Large intestine (tissue), 3 donors: ENCODE measurements around the gene MYBL2. TPM values are rescaled to one million over a fixed set of nuclear protein-coding genes. Genes with fewer than 3 reads are reported as not detected.
A peak's percentile ranks its signal among the peaks of the same experiment; 100 is the strongest.
"Not testable (repeated sequence)": the region's sequence is repeated elsewhere in the genome, so short reads cannot be mapped to it uniquely, and the experiment has no call there.

Source experiments
- DNase-seq, 2 donors: peaks; one replicate each; pipeline versions ENCODE4 v3.0.0 to v3.0.0-alpha.2; 2013
- H3K27ac ChIP-seq: one replicate; pipeline ENCODE4 v1.5.1; 2013; ENCODE audit warnings: low read length
- H3K27me3 ChIP-seq: 2 replicates; pipeline ENCODE4 v1.6.1; 2013; ENCODE audit warnings: low read length; ENCODE audit not compliant: control insufficient read depth, insufficient read depth
- H3K36me3 ChIP-seq: 2 replicates; pipeline ENCODE4 v1.6.1; 2013; ENCODE audit warnings: low read length; ENCODE audit not compliant: control insufficient read depth, insufficient read depth
- H3K4me1 ChIP-seq: one replicate; pipeline ENCODE4 v1.6.1; 2013; ENCODE audit warnings: low read length; ENCODE audit not compliant: control insufficient read depth, insufficient read depth
- H3K4me3 ChIP-seq: one replicate; pipeline ENCODE4 v1.5.1; 2013; ENCODE audit warnings: low read length
- H3K9me3 ChIP-seq: one replicate; pipeline ENCODE4 v1.6.1; 2013; ENCODE audit warnings: mild to moderate bottlenecking, low read depth, low read length, moderate library complexity; ENCODE audit not compliant: control insufficient read depth
- WGBS: methylation state at CpG from one replicate; pipeline ENCODE4 v1.1.5; 2013; ENCODE audit warnings: low lambda C conversion rate; ENCODE audit not compliant: insufficient coverage; 5-methylcytosine and 5-hydroxymethylcytosine counted together
- polyA plus RNA-seq: library from polyadenylated mRNA; unstranded; fragments of 120-200 nt; gene quantifications from one replicate; pipeline ENCODE4 v1.2.1, GENCODE V29; 2013

Gene MYBL2
- polyA plus RNA-seq, 1 donor = 13.0 TPM

DNA sequence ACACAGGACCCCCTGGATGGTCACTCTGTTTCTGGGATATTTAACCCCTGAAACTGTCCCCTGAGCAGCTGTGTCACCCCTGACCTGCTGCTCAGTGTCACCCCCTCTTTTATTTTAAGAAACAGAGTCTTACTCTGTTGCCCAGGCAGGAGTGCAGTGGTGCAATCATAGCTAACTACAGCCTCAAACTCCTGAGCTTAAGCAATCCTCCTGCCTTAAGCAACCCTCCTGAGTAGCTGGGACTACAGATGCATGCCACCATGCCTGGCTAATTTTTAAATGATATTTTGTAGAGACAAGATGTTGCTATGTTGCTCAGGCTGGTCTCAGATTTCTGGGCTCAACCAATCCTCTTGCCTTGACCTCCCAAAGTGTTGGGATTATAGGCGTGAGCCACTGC, 81.4 kb downstream of the MYBL2 start:
- no peak overlapping the region for H3K27ac ChIP-seq
- WGBS = no CpG with 5 or more reads among the region's 1 CpG
- H3K36me3 ChIP-seq = no peaks in the 10 kb centered on the region
- no peak overlapping the region for H3K4me3 ChIP-seq
- H3K4me1 ChIP-seq = no peaks in the 10 kb centered on the region
- no peaks in the 10 kb centered on the region for H3K9me3 ChIP-seq
- peaks cover 24% of the 10 kb centered on the region for H3K27me3 ChIP-seq
- DNase-seq = no peak

DNA sequence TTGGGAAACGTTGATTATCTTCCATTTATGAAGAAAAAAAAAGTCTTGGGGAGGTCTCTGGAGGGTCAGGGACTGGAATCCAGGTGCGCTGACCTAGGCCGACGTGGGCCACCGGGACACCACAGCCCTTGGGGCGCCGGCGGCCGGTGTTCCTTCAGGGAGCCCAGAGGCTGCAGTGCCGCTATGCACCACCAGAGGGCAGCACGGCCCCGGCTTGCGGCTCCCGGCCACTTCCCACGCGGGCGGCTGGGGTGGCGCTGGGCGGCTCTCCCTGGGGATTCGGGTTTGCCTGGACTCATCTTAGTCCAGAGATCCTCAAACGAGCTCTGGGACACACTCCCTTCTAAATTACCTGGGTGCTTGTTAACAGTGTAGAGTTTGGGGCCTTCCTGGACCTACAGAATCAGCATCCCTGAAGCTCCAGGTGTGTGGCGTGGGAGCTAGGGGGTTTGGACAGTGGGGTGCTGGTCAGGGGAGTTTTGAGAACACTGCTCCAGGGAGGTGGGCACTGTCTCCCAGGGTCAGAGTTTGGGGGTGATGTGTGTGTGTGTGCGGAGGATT, 82.9 kb downstream of the MYBL2 start:
- Histone ChIP-seq H3K27me3 (peaks cover 20% of the 10 kb centered on the region), H3K4me3 (no peak overlapping the region), H3K4me1 (no peaks in the 10 kb centered on the region), H3K36me3 (no peaks in the 10 kb centered on the region), H3K27ac (no peak overlapping the region), H3K9me3 (no peaks in the 10 kb centered on the region)
- peak; percentile 24 to 26 for DNase-seq
- WGBS = 0% methylated on average over 1 of the region's 23 CpGs

DNA sequence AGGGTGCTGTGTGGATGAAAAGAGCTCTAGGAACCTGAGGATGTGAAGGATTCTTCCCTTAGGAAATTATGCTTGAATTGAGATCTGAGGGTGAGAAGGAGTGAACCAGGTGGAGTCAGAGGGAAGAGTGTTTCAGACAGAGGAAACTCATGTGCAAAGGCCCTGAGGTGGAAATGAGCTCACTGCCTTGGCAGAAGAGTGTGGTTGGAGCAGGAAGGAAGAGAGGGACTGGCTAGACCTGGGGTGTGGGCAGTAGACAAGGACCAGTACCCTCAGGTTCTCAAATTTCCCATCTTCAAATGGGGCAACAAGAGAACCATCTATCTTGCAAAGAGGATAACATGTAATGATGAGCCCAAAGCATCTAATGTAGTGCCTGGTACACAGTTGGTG, 83.9 kb downstream of the MYBL2 start:
- H3K9me3 ChIP-seq = no peaks in the 10 kb centered on the region
- no peaks in the 10 kb centered on the region for H3K36me3 ChIP-seq
- no peak overlapping the region for H3K27ac ChIP-seq
- no peak overlapping the region for H3K4me3 ChIP-seq
- peaks cover 15% of the 10 kb centered on the region for H3K27me3 ChIP-seq
- no peaks in the 10 kb centered on the region for H3K4me1 ChIP-seq
- no peak for DNase-seq

DNA sequence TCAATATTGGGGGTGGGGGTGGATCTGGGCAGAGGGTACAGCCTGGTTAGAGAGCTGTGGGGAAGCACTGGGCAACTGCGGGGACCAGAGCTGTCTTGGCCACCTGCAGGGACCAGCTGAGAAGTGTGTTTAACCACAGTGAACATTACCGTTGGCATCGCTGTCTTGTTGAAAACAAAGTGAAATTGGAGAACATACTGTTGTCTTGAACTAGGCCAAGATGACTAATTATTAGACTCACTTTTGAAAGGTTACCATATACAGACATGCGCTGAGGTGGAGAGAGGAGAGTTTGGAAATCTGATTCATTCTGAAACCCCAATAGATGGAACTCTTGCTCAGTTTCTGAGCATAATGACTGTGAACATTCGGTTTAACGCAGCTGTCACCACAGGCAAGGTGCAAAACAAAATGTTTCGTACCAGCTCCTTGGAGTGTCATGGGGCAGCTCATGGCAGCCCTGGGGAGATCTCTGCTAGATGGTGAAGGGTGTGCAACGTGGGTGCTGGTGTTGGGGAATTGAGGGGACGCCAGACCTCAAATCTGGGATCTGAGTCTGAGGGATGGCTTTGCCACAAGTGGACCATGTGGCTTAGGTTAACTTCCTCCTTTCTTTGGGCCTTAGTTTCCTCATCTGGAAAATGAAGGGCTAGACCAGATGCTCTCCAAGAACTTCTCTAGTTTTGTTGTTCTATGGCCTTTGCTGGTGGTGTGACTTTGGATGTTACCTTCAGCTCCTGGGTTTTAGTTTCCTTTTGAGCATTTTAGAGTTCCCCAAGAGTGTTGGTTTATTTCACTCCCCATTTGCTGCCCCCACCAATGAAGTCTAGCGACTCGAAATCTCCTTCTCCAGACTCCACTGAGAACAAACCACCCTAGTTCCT, 84.5 kb downstream of the MYBL2 start:
- DNase-seq = no peak
- Histone ChIP-seq H3K4me3 (no peak overlapping the region), H3K27me3 (peaks cover 15% of the 10 kb centered on the region), H3K27ac (no peak overlapping the region), H3K36me3 (no peaks in the 10 kb centered on the region), H3K4me1 (no peaks in the 10 kb centered on the region), H3K9me3 (no peaks in the 10 kb centered on the region)
- WGBS = 88% methylated on average over 3 of the region's 11 CpGs

DNA sequence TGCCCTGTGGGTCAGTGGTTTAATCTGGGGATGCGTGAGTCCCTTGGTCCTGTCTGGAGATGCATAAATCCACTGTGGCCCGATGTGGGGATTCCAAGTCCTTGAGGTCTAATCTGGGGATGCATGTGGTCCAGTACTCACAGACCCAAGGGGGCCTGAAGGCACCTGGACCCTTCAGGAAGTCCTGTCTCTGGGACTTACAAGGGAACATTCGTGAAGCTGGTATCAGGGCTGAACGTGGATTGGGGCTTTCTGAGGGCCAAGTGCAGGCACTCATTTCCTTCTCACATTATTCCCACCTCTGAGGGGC, 85.1 kb downstream of the MYBL2 start:
- peaks cover 12% of the 10 kb centered on the region for H3K27me3 ChIP-seq
- DNase-seq = no peak
- H3K36me3 ChIP-seq = no peaks in the 10 kb centered on the region
- H3K9me3 ChIP-seq = no peaks in the 10 kb centered on the region
- H3K4me3 ChIP-seq = no peak overlapping the region
- WGBS = no CpG with 5 or more reads among the region's 4 CpGs
- H3K4me1 ChIP-seq = no peaks in the 10 kb centered on the region
- H3K27ac ChIP-seq = no peak overlapping the region

DNA sequence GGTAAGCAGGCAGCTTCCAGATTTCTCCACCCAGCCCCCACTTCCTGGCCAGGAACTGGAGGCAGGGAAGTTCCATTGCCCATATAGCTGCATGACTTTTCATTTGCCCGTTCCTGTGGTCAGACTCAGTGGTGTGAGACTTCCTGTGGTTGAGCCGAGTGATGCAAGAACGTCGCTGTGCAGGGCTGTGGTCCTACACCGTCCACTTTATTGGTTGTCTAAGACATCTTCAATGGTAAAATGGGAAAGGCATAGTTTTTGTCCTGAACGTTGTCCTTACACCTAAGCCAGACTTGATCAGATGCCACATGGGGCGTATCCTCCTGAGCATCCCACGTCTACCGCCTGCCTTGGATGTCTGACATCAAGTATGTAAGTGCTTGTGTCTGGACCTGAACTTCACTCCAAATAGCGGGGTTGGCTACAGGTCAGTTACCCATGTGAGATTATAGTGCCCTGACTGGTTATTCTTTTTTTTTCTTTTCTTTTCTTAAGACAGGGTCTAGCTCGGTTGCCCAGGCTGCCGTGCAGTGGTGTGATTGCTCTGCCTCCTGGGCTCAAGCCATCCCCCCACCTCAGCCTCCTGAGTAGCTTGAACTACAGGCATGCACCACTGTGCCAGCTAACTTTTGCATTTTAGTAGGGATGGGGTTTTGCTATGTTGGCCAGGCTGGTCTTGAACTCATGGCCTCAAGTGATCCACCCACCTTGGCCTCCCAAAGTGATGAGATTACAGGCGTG, 85.8 kb downstream of the MYBL2 start:
- DNase-seq = no peak
- no CpG with 5 or more reads among the region's 13 CpGs for WGBS
- Histone ChIP-seq H3K36me3 (no peaks in the 10 kb centered on the region), H3K27me3 (peaks cover 10% of the 10 kb centered on the region), H3K4me3 (no peak overlapping the region), H3K4me1 (no peaks in the 10 kb centered on the region), H3K9me3 (no peaks in the 10 kb centered on the region), H3K27ac (no peak overlapping the region)

DNA sequence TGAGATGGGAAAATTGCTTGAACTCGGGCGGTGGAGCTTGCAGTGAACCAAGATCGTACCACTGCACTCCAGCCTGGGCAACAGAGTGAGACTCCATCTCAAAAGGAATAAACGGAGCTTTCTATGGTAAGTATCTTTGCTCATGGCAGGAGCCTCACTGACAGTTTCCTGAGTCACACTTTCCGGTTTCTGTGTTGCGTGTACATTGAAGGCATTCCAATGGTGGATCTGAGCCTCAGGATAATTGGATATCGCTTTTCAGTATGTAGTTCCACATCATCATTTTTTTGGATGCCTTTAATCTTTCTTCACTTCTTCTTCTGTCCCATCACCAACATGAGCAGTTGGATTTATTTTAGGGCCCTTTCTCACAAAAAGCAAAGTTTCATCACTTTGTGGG, 88.5 kb downstream of the MYBL2 start:
- H3K4me3 ChIP-seq = no peak overlapping the region
- no peaks in the 10 kb centered on the region for H3K9me3 ChIP-seq
- 80% methylated on average over 3 of the region's 7 CpGs for WGBS
- H3K27ac ChIP-seq = no peak overlapping the region
- H3K4me1 ChIP-seq = no peaks in the 10 kb centered on the region
- no peak for DNase-seq
- H3K27me3 ChIP-seq = peaks cover 2% of the 10 kb centered on the region
- no peaks in the 10 kb centered on the region for H3K36me3 ChIP-seq

DNA sequence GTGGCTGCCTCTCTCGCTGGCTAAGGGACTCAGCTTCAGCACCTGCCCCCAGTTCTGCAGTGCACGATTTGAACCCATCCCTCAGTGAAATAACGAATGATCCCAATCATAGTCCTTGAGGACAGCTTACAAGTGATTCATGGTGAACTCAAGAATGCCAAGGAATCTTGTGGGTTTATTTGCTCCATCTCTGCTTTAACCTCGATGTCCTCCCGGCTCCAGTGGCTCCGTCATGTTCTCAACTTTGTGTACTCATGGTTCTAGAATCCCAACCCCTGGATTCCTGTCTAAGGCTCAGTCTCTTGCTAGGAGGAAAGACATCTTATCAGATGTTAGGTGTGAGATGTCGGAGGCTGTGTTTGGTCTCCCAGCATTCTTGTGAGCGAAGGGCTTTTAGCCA, 88.9 kb downstream of the MYBL2 start:
- Histone ChIP-seq H3K27me3 (peaks cover 2% of the 10 kb centered on the region), H3K4me3 (no peak overlapping the region), H3K4me1 (no peaks in the 10 kb centered on the region), H3K27ac (no peak overlapping the region), H3K36me3 (no peaks in the 10 kb centered on the region), H3K9me3 (no peaks in the 10 kb centered on the region)
- no peak for DNase-seq
- no CpG with 5 or more reads among the region's 8 CpGs for WGBS

DNA sequence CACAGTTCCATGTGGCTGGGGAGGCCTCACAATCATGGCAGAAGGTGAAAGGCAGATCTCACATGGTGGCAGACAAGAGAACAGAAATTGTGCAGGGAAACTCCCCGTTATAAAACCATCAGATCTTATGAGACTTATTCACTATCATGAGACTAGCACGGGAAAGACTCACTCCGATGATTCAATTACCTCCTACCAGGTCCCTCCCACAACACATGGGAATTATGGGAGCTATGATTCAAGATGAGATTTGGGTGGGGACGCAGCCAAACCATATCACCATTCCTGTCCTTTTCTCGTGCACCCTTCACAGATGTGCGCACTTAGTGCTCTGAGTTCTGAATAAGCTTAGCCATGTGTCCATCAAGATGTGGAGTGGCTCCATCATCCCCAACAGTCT, 91.0 kb downstream of the MYBL2 start:
- not testable (repeated sequence) for H3K36me3 ChIP-seq, DNase-seq, H3K4me1 ChIP-seq, H3K27me3 ChIP-seq, H3K4me3 ChIP-seq, H3K27ac ChIP-seq, H3K9me3 ChIP-seq
- no CpG with 5 or more reads among the region's 6 CpGs for WGBS

DNA sequence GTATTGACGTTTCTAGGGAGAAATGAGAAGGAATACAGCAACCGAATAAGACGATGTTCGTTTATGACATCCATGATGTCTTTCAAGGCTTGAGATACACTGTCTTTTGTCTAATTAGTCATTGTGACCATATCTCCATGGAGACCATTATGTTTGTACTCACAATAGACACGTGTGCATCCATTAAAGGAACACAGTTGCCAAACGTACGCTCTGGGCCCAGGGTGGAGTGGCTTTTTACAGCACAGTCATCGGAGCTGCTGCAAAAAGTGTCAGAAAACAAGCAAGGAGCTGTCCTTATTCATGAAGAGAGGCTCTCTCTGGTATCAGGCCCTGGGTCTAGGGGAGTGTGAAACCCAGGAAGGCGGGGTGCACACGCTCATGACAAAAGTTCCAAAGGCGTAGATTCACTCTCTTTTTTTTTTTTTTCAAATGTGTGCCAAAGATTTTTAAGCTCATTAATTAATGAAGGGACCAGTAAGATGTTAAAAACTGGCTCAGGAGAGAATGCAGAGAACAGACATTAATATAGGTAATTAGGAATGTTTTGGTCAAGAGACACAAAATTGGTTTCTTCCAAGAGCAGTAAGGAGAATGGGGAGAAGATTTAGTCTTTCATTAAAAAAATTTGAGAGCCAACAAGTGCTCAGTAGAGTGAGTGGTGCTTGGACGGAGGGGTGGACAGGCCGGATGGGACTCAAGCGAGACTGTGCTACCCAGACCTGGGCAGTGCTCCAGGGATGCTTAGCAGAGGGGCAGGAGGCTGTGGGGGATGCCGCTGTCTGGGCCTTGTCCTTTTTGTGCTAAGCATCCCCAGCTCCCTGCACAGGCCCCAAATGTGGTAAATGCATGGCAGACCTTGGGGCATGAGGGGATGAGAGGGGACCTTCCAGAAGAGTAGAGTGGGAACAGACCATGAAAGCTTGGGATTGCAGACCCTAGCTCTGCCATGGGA, 94.7 kb downstream of the MYBL2 start:
- peaks cover 5% of the 10 kb centered on the region for H3K27me3 ChIP-seq
- no peaks in the 10 kb centered on the region for H3K4me1 ChIP-seq
- no peaks in the 10 kb centered on the region for H3K36me3 ChIP-seq
- WGBS = 73% methylated on average over 3 of the region's 15 CpGs
- H3K4me3 ChIP-seq = no peak overlapping the region
- no peak overlapping the region for H3K27ac ChIP-seq
- H3K9me3 ChIP-seq = no peaks in the 10 kb centered on the region
- DNase-seq = no peak
